ENCODE results near the gene PNMT.

Gene PNMT

GRCh38 chr17:39677542-39678339, 9.5 kb downstream of the PNMT start:
- no peak overlapping the region for H3K4me3 ChIP-seq (ENCODE audit: low read depth, low read length)
- ChIA-PET CTCF (interaction anchor here (0.6 to 6.6 kb wide), 8 partner anchors 9 to 56 kb away, joined by 3 to 55 read pairs (median 8); partner anchors contain the start of genes ERBB2, PGAP3, PNMT and TCAP), POLR2A (no interaction called here)
- TF ChIP-seq, protein P1, sequence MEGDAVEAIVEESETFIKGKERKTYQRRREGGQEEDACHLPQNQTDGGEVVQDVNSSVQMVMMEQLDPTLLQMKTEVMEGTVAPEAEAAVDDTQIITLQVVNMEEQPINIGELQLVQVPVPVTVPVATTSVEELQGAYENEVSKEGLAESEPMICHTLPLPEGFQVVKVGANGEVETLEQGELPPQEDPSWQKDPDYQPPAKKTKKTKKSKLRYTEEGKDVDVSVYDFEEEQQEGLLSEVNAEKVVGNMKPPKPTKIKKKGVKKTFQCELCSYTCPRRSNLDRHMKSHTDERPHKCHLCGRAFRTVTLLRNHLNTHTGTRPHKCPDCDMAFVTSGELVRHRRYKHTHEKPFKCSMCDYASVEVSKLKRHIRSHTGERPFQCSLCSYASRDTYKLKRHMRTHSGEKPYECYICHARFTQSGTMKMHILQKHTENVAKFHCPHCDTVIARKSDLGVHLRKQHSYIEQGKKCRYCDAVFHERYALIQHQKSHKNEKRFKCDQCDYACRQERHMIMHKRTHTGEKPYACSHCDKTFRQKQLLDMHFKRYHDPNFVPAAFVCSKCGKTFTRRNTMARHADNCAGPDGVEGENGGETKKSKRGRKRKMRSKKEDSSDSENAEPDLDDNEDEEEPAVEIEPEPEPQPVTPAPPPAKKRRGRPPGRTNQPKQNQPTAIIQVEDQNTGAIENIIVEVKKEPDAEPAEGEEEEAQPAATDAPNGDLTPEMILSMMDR (IDR thresholded peaks at IDR 0.05; ENCODE audit: insufficient read depth, low read length, missing control alignments) = no peak
- DNase-seq (ENCODE audit: low read depth, low spot score) = no peak

DNA sequence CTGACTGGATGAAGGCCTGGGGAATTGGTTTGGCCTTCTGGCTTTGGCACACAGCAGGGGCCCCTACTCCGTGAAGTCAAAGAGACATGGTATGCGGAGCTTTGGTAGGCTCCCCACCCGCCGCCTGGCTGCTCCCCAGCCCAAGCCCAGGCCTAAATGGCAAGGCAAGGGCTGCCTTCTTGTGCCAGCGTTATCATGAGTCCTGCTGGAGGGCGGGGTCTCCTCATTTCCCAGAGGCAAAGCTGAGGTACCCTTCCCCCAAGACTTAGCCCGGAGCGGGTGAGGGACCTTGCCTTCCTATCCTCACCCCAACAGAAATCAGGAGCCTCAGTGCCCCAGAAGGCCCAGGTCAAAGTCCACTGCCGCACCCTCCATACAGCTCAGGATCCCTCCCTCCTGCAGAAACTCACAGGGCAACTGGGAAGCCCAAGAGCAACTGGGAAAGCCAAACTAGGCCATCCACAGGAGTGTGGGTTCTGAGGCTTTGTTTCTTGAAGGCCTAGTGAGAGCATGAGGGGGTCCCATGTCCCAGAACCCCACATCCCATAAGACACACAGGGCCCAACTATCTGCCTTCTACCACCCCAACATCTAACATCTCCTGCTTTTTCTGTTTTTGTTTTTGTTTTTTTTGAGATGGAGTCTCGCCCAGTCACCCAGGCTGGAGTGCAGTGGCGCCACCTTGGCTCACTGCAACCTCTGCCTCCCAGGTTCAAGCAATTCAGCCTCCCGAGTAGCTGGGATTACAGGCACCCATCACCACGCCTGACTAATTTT, 10.3 kb downstream of the PNMT start:
- no peak for DNase-seq (ENCODE audit: low read depth, low spot score)
- ChIA-PET POLR2A (no interaction called here), CTCF (interaction anchor here (1.4 to 6.6 kb wide), 8 partner anchors 9 to 57 kb away, joined by 5 to 55 read pairs (median 13); partner anchors contain the start of genes ERBB2, PGAP3, PNMT and TCAP)
- H3K4me3 ChIP-seq (ENCODE audit: low read depth, low read length) = no peak overlapping the region
- TF ChIP-seq, protein P1 (IDR thresholded peaks at IDR 0.05; ENCODE audit: insufficient read depth, low read length, missing control alignments) = no peak

GRCh38 chr17:39679521-39680192, 11.4 kb downstream of the PNMT start:
- DNase-seq (ENCODE audit: low read depth, low spot score) = no peak
- TF ChIP-seq, protein P1 (IDR thresholded peaks at IDR 0.05; ENCODE audit: insufficient read depth, low read length, missing control alignments) = no peak
- no peak overlapping the region for H3K4me3 ChIP-seq (ENCODE audit: low read depth, low read length)
- POLR2A ChIA-PET = no interaction called here
- CTCF ChIA-PET = interaction anchor here (1.3 to 6.6 kb wide), 4 partner anchors 10 to 58 kb away, joined by 3 to 55 read pairs (median 12); partner anchors contain the start of gene PNMT

GRCh38 chr17:39683295-39683939, 15.2 kb downstream of the PNMT start:
- POLR2A ChIA-PET = no interaction called here
- TF ChIP-seq, protein P1 (IDR thresholded peaks at IDR 0.05; ENCODE audit: insufficient read depth, low read length, missing control alignments) = no peak
- DNase-seq (ENCODE audit: low read depth, low spot score) = no peak
- CTCF ChIA-PET = interaction anchor here (1.0 to 2.4 kb wide), 4 partner anchors 12 to 63 kb away, joined by 4 to 10 read pairs (median 6); partner anchors contain the start of gene PNMT
- no peak overlapping the region for H3K4me3 ChIP-seq (ENCODE audit: low read depth, low read length)

DNA sequence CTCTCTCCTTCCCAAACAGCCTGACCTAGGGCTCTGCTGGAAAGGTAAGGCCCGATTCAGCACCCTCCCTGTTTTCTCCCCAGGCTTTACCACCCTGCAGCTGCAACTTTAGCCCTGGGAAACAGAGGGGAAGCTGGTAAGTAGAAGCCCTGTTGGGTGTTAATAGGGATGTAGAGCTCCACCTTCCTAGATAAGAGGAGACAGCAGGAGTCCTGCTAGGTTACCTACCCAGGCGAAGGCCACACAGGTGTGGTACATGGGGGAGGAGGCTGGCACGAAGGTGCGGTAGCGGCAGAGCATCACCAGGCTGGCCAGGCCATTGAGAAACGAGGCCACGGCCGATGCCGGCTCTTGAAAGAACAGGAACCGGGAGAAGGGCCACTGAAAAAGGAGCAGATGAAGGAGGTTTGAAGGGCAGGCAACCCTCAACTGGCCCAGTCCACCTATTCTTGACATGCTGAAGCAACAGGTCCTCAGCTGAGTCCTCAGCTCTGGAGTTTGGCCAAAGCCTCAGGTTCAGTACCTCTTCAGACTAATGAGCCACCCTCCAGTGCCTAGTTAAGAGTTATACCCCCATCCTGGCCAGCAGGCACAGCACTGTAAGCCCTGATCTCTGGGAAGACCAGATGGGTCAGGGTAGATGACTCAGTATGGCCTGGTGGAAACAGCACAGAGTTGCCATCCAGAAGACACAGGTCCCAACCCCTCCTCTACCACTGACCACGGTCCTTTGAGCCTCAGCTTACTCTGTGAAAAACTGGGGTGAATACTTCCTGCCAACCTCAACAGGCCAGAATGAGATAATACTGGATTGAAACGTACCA, 16.3 kb downstream of the PNMT start:
- DNase-seq (ENCODE audit: low read depth, low spot score) = no peak
- ChIA-PET POLR2A (no interaction called here), CTCF (interaction anchor here (1.1 to 2.2 kb wide), 3 partner anchors 9 to 63 kb away, joined by 4 to 8 read pairs (median 4); partner anchors contain the start of gene PNMT)
- TF ChIP-seq, protein P1 (IDR thresholded peaks at IDR 0.05; ENCODE audit: insufficient read depth, low read length, missing control alignments) = no peak
- H3K4me3 ChIP-seq (ENCODE audit: low read depth, low read length) = no peak overlapping the region
